HepG2 (cell line): Measurements from ENCODE around the gene TBX6. TPM values are rescaled to one million over a fixed set of nuclear protein-coding genes. Genes with fewer than 3 reads are reported as not detected.

ENCODE experiments used
- ASH2L ChIP-seq: fragments of 300-600, 200-600 bp; sonication (generic); IDR thresholded peaks from 2 replicates; pipeline ENCODE4 v1.7.0; 2017; ENCODE audit warnings: low read depth, mild to moderate bottlenecking, moderate library complexity, mixed read lengths, low read length; ENCODE audit not compliant: insufficient read length
- FLYWCH1 ChIP-seq: sonication (generic); formaldehyde crosslinking; IDR thresholded peaks from 2 replicates; pipeline ENCODE4 v1.8.1; 2023; ENCODE audit warnings: mild to moderate bottlenecking, missing genetic modification reagents
- HNF4G ChIP-seq, 2 experiments: sonication (generic) in 1 of 2; formaldehyde crosslinking in 1 of 2; IDR thresholded peaks; 2 replicates each; pipeline versions ENCODE4 v1.4.0 to v1.6.1; 2011 to 2020; ENCODE audit warnings: borderline replicate concordance in 2 of 2, low read depth in 2 of 2, mild to moderate bottlenecking in 2 of 2, low read length in 1 of 2, missing genetic modification reagents in 1 of 2, moderate library complexity in 1 of 2
- HNRNPUL1 ChIP-seq: fragments of 200-400 bp; formaldehyde crosslinking; IDR thresholded peaks from 2 replicates; pipeline ENCODE4 v1.6.1; 2017; ENCODE audit warnings: low read depth, mild to moderate bottlenecking, low read length, moderate library complexity
- KLF13 ChIP-seq: sonication (generic); formaldehyde crosslinking; IDR thresholded peaks from 2 replicates; pipeline ENCODE4 v1.4.0; 2020; ENCODE audit warnings: mild to moderate bottlenecking, missing genetic modification reagents
- KMT2B ChIP-seq: IDR thresholded peaks from 2 replicates; pipeline ENCODE4 v1.6.1; 2016; ENCODE audit warnings: missing genetic modification reagents, missing compliant biosample characterization
- MATR3 ChIP-seq: sonication (generic); formaldehyde crosslinking; IDR thresholded peaks from 2 replicates; pipeline ENCODE4 v1.4.0; 2020; ENCODE audit warnings: missing genetic modification reagents
- MTA3 ChIP-seq: sonication (generic); formaldehyde crosslinking; IDR thresholded peaks from 2 replicates; pipeline ENCODE4 v1.4.0; 2020; ENCODE audit warnings: missing genetic modification reagents
- MXI1 ChIP-seq: IDR thresholded peaks from 3 replicates; pipeline ENCODE4 v1.6.1; 2012; ENCODE audit warnings: low read depth, low read length, inconsistent platforms, borderline replicate concordance
- NONO ChIP-seq, 2 experiments: fragments of 450-650 bp in 1 of 2; sonication (generic) in 1 of 2; formaldehyde crosslinking in 1 of 2; IDR thresholded peaks in 1 of 2; conservative IDR thresholded peaks in 1 of 2; 2 replicates each; pipeline versions ENCODE4 v1.6.1 to v1.8.0; 2017 to 2022; ENCODE audit warnings: mild to moderate bottlenecking in 1 of 2, missing genetic modification reagents in 1 of 2, moderate library complexity in 1 of 2
- RFX5 ChIP-seq: IDR thresholded peaks from 2 replicates; pipeline ENCODE4 v1.6.1; 2011; ENCODE audit warnings: low read depth, low read length, improper control_type of control experiment
- SETDB1 ChIP-seq: sonication (generic); formaldehyde crosslinking; IDR thresholded peaks from 2 replicates; pipeline ENCODE4 v1.5.1; 2020; ENCODE audit warnings: missing genetic modification reagents, mild to moderate bottlenecking, borderline replicate concordance
- SMAD3 ChIP-seq: sonication (generic); formaldehyde crosslinking; IDR thresholded peaks from 2 replicates; pipeline ENCODE4 v1.4.0; 2020; ENCODE audit warnings: missing genetic modification reagents
- SRY ChIP-seq: sonication (generic); formaldehyde crosslinking; IDR thresholded peaks from 2 replicates; pipeline ENCODE4 v1.8.0; 2022; ENCODE audit warnings: mild to moderate bottlenecking, missing genetic modification reagents
- TBP ChIP-seq: sonication (generic); formaldehyde crosslinking; IDR thresholded peaks from 2 replicates; pipeline ENCODE4 v1.5.0; 2020; ENCODE audit warnings: missing genetic modification reagents
- TSC22D2 ChIP-seq: sonication (generic); formaldehyde crosslinking; IDR thresholded peaks from 2 replicates; pipeline ENCODE4 v1.5.1; 2020; ENCODE audit warnings: missing genetic modification reagents, mild to moderate bottlenecking, borderline replicate concordance
- ZFP36 ChIP-seq: fragments of 150-350 bp; IDR thresholded peaks from 2 replicates; pipeline ENCODE4 v1.6.1; 2018; ENCODE audit warnings: borderline replicate concordance, low read length, low read depth; ENCODE audit not compliant: partially characterized antibody
- ZFY ChIP-seq: sonication (generic); formaldehyde crosslinking; IDR thresholded peaks from 2 replicates; pipeline ENCODE4 v1.4.0; 2020; ENCODE audit warnings: missing genetic modification reagents
- ZSCAN31 ChIP-seq: sonication (generic); formaldehyde crosslinking; IDR thresholded peaks from 2 replicates; pipeline ENCODE4 v1.5.0; 2020; ENCODE audit warnings: low read depth, mild to moderate bottlenecking, missing genetic modification reagents
- polyA plus RNA-seq, 8 experiments: library from polyadenylated mRNA; depleted of rRNA in 3 of 8; stranded (reverse) in 7 of 8; unstranded in 1 of 8; fragments of >200 nt; fragmentation: Illumina TruSeq in 4 of 8; extraction: Trizol in 4 of 8; gene quantifications; 2 replicates each; pipeline versions ENCODE4 v1.2.1 to v1.2.3, GENCODE V29; 2011 to 2016; ENCODE audit warnings: low read depth in 4 of 8, missing spikeins in 1 of 8, mixed read lengths in 1 of 8; ENCODE audit not compliant: insufficient read depth in 1 of 8
- total RNA-seq, 5 experiments: library from RNA; depleted of rRNA; stranded (reverse); fragments of >200 nt; fragmentation: Illumina TruSeq; extraction: Trizol; gene quantifications; 2 replicates each; pipeline ENCODE4 v1.2.3, GENCODE V29; 2016; ENCODE audit warnings: low read depth in 1 of 5
- TF ChIP-seq, protein P1 (sequence below): fragments of 450-650 bp; IDR thresholded peaks from 2 replicates; pipeline ENCODE4 v1.6.1; 2016
- TF ChIP-seq, protein P2 (sequence below): sonication (generic); formaldehyde crosslinking; IDR thresholded peaks from 2 replicates; pipeline ENCODE4 v1.5.0; 2020; ENCODE audit warnings: missing genetic modification reagents
- TF ChIP-seq, protein P3 (sequence below): IDR thresholded peaks from 2 replicates; pipeline ENCODE4 v1.6.1; 2016; ENCODE audit warnings: low read depth, borderline replicate concordance
- TF ChIP-seq, protein P4 (sequence below): sonication (generic); formaldehyde crosslinking; IDR thresholded peaks from 2 replicates; pipeline ENCODE4 v1.5.0; 2020; ENCODE audit warnings: missing genetic modification reagents, mild to moderate bottlenecking, borderline replicate concordance

TBX6 gene
- total and polyA plus RNA-seq, 2 of the 13 experiments (the other 11 are each of a cell fraction or from before 2014, with no cell fraction given): 0.24 to 0.42 TPM

DNA sequence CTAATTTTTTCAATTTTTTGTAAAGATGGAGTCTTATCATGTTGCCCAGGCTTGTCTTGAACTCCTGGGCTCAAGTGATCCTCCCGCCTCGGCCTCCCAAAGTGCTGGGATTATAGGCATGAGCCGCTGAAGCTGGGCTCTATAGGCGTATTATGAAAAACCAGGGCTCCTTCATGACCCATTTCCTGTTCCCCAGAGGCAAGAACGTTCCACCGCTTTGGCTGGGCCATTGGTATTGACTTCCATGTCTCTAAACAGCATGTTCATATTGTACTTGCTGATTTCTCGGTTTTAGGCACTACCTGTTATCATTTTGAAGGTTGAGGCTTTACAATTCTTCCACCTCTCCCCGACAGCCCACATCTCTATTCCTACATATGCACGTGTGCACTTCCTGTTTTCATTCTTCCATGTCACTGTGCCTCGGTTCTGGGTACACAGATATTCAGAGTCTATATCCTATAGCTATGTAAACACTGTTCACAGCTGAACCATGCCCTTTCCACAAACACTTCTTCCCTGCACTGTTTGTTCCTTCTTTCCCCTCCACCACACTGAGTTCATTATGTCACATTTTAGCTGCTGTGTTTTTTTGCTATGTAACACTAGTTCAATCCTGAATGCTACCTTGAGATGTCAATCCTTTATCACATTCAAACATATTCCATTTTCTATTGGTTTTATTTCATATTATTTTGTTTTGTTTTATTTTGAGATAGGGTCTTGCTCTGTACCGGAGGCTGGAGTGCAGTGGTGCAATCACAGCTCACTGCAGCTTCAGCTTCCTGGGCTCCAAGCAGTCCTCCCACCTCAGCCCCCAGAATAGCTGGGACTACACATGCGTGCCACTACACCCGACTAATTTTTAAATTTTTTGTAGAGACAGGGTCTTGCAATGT, 48.1 kb upstream of the TBX6 start (continued):
- TF ChIP-seq, protein P1, sequence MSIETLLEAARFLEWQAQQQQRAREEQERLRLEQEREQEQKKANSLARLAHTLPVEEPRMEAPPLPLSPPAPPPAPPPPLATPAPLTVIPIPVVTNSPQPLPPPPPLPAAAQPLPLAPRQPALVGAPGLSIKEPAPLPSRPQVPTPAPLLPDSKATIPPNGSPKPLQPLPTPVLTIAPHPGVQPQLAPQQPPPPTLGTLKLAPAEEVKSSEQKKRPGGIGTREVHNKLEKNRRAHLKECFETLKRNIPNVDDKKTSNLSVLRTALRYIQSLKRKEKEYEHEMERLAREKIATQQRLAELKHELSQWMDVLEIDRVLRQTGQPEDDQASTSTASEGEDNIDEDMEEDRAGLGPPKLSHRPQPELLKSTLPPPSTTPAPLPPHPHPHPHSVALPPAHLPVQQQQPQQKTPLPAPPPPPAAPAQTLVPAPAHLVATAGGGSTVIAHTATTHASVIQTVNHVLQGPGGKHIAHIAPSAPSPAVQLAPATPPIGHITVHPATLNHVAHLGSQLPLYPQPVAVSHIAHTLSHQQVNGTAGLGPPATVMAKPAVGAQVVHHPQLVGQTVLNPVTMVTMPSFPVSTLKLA: peak; percentile 97
- TF ChIP-seq KMT2B (CRISPR knock-in tag) (peak; percentile 73; the same call in 1 of the 2 replicates), SRY (no peak; the same call in 1 of the 2 replicates), TBP (CRISPR knock-in tag) (no peak), SMAD3 (CRISPR knock-in tag) (peak; percentile 94), ZFY (0 out of 2 replicates have a peak, but pooled peaks have one; percentile 20), SETDB1 (CRISPR knock-in tag) (no peak), ASH2L (peak; percentile 76), MXI1 (peak; percentile 92; the same call in 2 of the 3 replicates), NONO (IDR thresholded peaks at IDR 0.05) (no peak), NONO (CRISPR knock-in tag; conservative IDR thresholded peaks at IDR 0.05) (peak; percentile 62), ZSCAN31 (CRISPR knock-in tag) (no peak; the same call in 1 of the 2 replicates), HNRNPUL1 (no peak), HNF4G (IDR thresholded peaks at IDR 0.05; ENCODE audit: borderline replicate concordance, low read depth, low read length) (peak; percentile 80; the same call in 1 of the 2 replicates), HNF4G (CRISPR knock-in tag; IDR thresholded peaks at IDR 0.05; ENCODE audit: borderline replicate concordance, low read depth) (peak; percentile 67), MTA3 (CRISPR knock-in tag) (no peak), ZFP36 (no peak), FLYWCH1 (no peak), MATR3 (CRISPR knock-in tag) (no peak), RFX5 (no peak), TSC22D2 (CRISPR knock-in tag) (no peak; the same call in none of the 2 replicates), KLF13 (CRISPR knock-in tag) (no peak)
- TF ChIP-seq, protein P2, sequence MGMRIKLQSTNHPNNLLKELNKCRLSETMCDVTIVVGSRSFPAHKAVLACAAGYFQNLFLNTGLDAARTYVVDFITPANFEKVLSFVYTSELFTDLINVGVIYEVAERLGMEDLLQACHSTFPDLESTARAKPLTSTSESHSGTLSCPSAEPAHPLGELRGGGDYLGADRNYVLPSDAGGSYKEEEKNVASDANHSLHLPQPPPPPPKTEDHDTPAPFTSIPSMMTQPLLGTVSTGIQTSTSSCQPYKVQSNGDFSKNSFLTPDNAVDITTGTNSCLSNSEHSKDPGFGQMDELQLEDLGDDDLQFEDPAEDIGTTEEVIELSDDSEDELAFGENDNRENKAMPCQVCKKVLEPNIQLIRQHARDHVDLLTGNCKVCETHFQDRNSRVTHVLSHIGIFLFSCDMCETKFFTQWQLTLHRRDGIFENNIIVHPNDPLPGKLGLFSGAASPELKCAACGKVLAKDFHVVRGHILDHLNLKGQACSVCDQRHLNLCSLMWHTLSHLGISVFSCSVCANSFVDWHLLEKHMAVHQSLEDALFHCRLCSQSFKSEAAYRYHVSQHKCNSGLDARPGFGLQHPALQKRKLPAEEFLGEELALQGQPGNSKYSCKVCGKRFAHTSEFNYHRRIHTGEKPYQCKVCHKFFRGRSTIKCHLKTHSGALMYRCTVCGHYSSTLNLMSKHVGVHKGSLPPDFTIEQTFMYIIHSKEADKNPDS (CRISPR knock-in tag): peak; percentile 84; the same call in 1 of the 2 replicates
- TF ChIP-seq, protein P3, sequence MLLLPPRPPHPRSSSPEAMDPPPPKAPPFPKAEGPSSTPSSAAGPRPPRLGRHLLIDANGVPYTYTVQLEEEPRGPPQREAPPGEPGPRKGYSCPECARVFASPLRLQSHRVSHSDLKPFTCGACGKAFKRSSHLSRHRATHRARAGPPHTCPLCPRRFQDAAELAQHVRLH: peak; percentile 24
- TF ChIP-seq, protein P4, sequence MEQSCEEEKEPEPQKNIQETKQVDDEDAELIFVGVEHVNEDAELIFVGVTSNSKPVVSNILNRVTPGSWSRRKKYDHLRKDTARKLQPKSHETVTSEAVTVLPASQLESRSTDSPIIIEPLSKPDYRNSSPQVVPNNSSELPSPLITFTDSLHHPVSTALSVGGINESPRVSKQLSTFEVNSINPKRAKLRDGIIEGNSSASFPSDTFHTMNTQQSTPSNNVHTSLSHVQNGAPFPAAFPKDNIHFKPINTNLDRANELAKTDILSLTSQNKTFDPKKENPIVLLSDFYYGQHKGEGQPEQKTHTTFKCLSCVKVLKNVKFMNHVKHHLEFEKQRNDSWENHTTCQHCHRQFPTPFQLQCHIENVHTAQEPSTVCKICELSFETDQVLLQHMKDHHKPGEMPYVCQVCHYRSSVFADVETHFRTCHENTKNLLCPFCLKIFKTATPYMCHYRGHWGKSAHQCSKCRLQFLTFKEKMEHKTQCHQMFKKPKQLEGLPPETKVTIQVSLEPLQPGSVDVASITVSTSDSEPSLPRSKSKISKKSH (CRISPR knock-in tag): no peak
